Islet precursor cell (in vitro differentiated cells): Measurements from ENCODE around the gene C12orf42.
A peak's percentile ranks its signal among the peaks of the same experiment; 100 is the strongest.

Experiments used
- DNase-seq: peaks from one replicate; pipeline ENCODE4 v3.0.0-alpha.2; 2018

Gene C12orf42

DNA sequence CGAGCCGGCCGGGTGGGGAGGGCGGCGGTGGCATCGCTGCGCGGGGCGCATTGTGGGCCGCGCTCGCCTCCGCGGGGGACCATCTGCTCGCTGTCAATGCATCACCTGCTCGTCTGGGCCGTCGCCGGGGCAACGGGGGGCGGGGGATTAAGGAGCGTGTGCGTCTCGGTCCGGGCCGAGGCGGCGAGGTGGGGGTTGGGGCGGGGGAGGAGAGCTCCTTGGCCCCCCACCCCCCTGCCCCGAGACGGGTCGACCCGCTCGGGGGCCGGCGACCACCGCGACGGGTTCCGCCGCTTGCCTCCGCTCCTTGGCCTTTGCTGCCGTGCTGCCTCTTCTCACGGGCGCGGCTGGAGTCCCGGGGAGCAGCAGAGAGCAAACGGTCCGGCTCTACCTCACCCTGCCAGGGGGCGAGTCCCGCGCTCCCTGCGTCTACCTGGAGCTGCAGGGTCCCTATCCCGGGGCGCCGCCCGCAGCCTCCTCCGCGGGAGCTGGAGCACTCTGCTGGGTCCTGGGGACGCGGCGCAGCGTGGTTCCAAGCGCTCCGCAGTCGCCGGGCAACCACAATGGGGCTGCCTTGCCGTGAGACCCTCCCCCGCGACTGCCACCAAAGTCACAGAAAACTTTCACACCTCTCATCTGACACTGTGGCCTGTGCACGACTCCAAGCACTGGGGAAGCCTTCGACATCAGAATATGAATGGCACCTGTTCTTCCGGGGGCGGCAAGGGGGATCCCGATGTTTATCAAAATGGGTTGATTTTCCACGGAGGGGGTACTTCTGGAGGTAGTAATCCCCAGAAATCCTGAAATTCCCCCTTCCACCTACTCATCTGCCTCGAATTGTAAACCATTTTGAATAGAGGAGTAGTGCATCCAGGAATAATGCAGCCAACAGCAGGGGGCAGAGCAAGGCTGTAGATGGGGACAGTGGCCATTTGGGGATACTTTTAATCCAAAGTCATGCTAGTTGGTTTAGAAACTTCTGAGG, at the start of gene C12orf42:
C12orf42 (minus strand) TSS at position 500 of the 988 bp plus-strand sequence. CDS start 17,542 bp downstream, outside the sequence.
- DNase-seq = peak; percentile 70

DNA sequence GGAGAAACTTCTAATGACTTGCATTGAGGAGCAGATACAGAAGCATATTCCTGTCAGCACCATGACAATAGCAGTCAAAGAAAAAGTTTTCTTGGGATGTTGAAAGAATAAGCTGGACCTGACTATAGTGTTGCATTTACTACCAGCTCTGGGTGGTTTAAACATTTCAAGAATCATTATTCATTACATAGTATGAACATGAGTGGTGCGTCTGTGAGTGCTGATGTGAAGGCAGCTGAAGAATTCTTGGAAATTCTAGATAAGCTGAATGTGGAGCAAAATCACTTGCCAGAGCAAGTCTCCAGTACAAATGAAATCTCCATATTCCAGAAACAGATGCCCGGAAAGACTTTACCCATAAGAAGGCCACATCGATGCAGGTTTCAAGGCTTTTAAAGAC, 46.3 kb upstream of the C12orf42 start:
- DNase-seq = no peak

DNA sequence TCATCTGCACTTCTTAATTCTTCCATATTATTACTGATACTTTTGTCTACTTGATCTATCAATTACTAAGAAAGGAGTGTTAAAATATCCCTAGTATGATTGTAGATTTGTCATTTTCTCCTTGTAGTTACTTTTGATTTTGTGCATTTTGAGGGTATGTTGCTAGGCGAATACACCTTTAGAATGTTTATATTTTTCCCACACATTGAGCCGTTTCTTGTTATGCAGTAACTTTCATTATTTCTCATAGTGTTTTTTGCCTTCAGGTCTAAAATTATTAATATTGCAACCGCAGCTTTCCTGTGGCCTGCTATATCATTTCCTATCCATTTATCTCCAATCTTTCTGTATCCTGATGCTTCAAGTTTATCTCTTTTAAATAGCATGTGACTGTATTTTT, 44.6 kb upstream of the C12orf42 start:
- DNase-seq = no peak

DNA sequence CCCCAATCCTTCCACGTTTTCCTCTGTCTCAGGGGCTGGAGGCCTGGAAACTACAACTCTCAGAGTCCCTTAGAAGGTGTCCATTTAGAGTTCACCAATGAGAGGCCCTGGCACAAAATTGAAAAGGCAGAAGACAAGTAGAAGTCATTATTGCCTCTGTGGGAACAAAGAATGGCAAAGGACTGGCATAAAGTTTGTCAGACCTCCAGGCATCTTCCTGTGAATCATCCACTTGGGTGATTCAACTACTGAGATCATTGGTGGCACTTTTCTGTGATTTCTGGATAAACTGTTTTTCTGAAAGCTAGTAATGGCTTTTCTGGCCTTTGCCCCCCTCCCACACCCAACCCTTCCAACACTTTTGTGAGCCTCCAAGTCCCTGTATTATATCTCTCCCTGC, 42.6 kb upstream of the C12orf42 start:
- DNase-seq = no peak

DNA sequence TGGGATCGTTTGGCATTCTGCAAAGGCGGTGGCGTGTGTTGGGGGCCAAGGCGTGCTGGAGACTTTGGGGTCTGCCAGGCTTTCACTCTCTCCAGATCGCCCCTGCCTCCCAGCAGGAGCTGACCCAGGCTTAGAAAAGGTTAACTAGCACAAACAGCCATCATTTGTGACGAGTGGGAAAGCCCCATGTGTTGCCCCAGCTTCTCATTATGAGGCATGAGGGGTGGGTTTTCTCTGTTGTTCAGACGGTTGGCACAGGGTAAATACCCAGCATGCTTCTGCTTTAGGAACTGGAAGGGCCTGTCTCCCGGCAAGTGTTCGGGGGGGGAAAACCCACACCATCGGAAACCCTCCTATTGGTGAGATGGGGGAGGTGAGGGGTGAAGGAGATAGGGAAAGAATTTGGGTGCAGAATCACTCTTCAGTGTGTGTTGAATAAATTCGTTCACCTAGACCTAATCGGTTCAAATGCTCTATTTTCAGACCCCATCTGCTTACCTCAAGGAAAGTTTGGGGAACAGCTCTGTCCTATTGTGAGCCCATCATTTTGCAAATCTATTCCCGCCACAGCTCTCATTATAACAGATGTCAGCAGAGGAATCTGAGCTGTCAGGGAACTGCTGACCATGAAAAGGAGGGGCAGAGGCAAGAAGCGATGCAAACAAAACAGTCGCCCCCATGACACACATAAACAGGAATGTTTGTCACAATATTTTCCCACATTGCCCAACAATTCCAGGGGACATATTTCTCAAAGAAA, 34.7 kb upstream of the C12orf42 start:
- DNase-seq = no peak

DNA sequence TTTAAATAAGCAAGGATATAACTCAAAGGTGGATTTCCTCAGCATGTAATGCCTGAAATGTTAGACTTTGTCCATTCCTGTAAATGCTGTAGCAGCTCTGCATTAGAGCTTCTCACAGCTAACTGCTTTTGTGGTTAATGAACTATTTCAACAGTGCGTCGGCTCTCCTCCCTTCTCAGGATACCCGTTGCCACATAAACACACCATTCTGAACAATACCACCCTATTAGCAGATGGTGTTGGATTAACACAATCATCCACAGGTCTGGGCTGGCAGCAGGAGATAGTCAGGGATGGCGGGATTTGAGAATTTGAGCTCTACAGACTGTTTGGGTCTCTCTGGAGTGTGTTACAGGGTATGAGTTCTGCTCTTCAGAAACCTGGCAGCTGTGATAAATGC, 33.5 kb upstream of the C12orf42 start:
- DNase-seq = no peak

DNA sequence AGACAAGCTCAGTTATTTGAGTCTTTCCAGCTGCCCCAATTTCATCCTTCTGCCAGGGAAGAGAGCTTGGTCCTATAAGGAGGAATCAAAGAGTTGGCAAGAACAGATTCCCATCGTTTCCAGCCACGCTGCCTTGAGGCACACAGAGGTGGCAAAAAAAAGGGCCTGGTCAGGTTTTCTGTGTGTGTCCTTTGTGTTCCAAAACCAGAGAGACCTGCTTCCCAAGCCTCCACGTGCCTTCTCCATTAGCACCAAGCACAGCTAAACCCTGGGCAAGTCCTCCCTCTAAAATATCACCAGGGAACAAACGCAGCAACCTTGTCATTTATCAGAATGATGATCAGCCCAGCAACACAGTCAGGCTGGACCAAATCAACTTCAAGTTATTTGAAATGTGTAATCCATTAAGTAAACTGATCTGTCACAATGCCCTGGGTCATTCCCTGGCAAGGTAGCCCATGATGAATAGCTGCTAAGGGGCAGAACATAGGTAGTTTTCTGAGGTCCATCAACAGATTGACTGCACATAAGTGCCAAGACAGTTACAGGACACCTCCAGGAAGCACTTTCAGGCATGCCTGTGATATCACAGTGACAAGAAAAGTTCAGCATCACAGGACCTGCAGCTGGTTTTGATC, 28.6 kb upstream of the C12orf42 start:
- DNase-seq = peak; percentile 66

DNA sequence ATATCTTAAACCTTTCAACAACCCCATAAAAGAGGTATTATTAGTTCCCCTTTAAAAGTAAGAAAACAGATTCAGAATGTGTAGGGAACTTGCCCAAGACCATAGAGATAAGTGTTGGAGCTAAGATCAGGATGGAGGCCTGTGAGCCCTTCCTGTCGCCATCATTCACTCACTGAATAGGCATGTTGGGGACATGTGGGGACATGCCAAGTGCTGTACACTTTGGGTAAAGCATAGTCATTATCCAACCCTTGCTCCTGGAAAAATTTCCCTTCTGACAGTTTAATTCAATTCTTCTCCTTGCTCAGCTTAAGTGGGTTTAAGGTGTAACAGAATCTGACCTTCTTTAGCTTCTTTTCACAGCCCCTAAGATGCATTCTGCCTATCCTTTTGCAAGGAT, 28.0 kb upstream of the C12orf42 start:
- DNase-seq = no peak

DNA sequence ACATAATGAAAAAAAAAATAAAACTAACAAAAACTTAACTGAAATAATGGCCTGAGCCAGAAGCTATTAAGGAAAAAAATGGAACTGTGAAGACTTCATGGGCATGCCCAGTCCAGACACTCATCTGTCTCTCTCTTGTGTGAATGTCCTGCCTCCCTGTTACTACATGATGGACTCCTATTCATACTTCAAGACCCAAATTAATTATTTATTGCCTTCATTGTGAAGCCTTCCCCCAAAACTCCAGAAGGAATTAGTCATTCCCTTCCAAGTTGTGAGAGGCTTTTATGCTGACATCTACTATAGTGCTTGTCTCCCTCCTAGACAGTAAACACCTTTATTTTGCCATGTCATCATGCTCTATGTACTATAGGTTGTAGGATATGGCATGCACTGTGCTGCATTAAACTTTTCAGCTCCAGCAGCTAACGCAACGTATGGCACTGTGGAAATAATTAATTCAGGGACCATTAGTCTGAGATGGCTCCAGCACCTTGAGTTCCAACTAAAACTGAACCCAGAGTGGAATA, 25.0 kb upstream of the C12orf42 start:
- no peak for DNase-seq

DNA sequence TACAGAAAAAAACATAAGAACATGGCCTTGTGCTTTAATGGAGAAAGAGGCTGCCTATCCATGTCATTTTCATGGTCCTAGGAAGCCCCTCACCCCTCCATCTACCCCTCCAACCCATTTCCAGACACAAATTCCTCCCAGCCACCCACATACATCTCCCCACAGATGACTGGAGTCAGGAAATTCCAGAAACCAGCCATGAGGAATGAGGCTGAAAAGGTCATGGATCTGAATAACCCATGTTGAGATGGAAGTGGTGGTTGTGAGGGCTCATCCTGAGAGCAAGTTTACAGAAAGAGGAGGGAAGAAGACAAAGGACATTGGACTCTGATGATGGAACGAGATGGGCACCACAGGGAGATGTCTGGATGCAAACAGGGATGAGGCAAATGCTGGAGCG, 23.9 kb upstream of the C12orf42 start:
- no peak for DNase-seq

DNA sequence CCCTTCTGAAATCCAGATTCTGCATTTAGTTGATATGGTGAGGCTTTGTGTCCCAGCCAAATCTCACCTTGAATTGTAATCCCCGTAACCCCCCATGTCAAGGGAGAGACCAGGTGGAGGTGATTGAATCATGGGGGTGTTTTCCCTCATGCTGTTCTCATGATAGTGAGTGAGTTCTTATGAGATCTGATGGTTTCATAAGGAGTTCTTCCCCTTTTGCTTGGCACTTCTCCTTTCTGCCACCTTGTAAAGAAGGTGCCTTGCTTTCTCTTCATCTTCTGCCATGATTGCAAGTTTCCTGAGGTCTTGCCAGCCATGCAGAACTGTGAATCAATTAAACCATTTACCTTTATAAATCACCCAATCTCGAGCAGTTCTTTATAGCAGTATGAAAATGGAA, 23.1 kb upstream of the C12orf42 start:
- no peak for DNase-seq

DNA sequence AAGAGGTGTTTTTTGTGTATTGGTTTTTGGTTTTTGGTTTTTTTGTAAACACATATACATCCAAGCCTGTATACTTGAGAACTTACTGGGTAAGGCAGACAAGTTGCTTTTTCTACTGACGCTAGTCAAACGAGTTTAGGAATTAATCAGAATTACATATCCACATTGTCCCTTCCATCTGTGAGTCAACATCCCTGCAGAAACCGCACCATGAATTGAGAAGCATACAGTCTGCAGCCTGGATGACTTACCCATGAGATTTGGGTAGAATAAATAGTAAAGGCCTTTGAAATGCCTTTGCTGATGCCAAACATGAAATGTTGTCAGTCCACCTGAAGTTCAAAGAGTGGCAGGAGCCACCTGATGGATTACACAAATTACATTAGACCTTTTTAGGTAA, 21.4 kb upstream of the C12orf42 start:
- DNase-seq = no peak

DNA sequence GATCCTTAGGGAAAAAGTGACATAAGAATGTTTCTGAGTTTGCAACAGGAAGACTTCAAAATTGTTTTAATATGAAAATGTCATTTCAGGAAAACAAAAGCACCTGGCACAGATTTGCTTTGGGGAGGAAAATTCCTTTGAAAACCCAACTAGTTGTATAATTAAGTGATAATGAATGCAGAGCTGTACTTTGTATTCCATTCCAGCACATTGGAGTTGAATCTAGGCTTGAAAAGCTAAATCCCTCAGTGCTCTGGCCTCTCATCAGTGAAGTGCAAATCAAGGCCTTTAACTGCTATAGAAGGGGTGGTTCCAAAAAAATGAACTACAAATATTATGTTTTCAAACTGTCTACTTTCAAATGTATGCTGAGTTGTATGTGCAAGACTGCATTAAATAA, 19.6 kb upstream of the C12orf42 start:
- no peak for DNase-seq

DNA sequence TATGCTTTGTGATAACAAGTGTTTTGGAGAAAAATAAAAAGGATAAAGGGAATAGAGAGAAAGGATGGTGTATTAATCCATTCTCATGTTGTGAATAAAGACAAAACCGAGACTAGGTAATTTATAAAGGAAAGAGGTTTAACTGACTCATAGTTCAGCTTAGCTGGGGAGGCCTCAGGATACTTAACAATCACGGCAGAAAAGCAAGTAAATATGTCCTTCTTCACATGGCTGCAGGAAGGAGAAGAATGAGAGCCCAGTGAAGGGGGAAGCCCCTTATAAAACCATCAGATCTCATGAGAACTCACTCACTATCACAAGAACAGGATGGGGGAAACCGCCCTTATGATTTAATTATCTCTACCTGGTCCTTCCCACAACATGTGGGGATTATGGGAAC, 18.1 kb upstream of the C12orf42 start:
- DNase-seq = no peak

DNA sequence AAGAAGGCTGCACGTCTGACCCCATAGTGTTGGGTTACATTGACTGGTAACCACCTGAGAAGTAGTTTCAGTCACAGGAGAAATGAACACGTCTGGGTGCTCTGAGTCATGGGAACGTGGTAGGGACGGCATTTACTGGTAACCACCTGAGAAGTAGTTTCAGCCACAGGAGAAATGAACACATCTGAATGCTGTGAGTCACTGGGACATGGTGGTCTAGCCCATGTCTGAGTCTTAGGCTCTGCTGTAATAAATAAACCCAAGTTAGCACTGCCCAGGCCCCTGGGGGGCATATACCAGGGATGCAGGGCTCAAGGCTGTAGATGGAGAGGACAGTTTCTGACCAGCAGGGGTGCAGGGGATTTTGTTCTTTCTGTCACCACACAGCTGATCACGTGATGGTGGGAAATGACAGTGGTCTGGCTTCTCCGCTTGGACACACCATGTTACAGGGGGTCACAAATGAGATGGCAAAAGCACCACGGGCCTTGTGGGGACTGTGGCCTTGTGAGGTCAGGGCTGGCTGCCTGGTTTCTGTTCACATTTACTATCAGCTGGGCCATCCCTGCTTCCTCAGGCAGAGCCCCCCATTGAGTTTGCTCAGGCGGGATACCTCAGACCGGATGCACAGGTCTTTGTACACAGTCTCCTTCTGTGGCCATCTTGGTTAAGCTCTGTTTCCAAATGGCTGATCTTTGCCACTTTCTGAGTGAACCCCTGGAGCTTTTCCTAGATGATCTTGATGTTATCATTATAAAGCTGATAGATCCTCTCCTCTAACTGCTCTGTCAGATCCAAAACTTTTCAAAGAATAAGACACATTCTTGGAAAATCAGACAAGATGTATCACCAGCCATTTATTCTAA, 9.8 kb upstream of the C12orf42 start:
- DNase-seq = peak; percentile 79

DNA sequence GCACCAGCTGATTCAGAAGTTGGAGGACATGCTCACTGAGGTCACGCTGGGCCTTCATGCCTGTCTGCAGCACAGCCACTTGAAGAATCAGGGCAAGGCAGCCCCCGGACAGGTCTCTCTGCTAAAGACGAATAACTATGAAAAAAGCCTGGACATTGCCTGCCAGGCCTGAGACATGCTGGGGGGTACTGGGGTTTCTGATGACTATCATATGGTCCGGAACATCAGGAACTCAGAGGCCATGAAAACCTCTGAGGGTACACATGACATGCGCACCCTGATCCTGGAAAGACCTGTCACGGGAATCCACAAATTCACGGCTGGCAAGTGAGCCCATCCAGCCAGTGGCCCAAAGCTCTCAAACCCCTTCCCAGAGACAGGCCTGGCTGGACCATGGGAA, 8.8 kb upstream of the C12orf42 start:
- no peak for DNase-seq

DNA sequence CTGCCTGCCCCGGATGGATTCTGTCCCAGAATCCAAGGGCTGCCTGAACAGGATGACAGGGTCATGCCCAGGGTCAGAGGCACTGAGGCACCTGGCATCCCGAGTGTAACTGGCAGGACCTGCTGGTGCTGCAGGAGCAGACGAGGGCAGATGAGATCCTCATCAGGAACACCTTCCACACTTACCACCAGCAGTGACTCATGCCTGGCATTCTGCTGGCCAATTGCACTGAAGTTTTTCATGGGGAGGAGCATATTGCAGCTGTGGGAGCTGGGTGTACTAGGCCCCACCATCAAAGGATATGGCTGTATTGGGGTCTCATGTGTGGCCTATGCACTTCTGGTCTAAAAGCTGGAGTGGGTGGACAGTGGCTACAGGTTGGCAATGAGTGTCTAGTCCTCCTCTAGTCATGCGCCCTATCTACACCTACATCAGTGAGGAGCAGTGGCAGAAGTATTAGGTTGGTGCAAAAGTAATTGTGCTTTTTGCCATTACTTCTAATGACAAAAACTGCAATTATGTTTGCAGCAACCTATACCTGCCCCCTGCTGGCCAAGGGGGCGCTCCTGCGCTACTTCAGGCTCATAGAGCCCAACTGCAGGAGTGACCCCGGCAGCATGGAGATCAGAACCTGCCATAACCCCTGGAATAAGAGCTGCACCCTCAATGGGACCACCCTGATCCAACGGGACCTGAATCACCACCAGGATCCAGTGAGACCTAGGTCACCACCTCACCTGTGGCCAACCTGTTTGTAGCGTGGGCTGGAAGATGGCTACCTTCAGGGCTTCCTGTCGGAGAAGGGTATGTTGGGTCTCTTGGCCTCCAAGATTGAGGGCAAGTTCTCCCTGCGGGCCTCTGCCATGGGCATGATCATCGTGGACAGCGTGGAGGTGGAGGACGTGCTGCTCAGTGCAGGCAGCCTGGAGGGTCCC, 8.0 kb upstream of the C12orf42 start:
- DNase-seq = no peak

DNA sequence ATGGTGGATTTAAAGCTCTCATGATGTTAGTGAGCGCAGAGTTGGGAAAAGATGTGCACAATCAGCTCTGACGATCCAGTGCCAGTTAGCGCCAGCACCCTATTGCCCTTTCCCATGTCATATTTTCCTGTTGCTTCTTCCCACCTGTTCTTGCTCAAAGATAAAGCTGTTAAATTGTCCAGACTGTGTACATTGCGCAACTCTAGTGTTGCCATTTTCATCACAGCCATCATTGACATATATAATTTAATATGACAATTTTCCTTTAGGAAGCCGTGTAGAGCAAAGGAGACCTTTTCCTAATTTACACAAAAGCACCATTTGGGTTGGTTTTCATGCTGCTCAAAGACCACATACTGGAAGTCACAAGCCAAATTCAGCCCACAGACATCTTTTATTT, 5.7 kb upstream of the C12orf42 start:
- DNase-seq = no peak

DNA sequence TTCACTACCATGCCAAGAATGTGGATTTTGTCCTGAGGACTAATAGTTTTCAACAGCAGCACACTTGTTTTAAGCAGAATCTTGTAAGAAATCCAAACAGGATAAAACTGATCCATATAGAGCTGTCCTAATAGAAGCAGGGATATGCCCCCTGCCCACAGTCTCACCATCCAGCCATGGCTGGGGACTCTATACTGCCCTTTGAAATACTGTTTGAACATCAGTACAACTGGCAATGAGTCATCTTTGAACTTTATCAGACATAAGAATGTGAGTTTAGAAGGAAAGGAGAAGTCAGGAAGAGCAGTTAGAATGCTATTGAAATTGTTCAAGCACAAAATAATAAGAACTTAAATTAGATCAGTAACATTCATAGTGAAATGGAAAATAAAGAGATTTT, 3.8 kb upstream of the C12orf42 start:
- no peak for DNase-seq

DNA sequence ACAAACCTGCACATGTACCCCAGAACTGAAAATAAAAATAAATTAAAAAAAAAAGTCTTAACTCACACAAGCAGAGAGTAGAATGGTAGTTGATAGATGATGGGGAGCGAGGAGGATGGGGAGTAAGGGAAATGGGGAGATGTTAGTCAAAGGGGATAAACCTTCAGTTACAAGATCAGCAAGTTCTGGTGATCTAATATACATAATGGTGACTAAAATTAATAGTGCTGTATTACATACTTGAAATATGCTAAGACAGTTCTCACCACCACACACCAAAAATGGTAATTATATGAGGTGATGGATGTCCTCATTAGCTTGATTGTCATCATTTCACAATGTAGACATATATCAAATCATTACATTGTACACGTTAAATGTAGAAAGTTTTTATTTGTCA, 3.2 kb upstream of the C12orf42 start:
- DNase-seq = no peak
